NT2/D1 (cell line): Measurements from ENCODE around the gene DAZAP2.

Experiments
- YY1 ChIP-seq: IDR thresholded peaks from 2 replicates; pipeline ENCODE4 v1.6.1; 2011; ENCODE audit not compliant: insufficient read length, insufficient read depth
- ZNF274 ChIP-seq: IDR thresholded peaks from 2 replicates; pipeline ENCODE4 v1.6.1; 2011; ENCODE audit warnings: mild to moderate bottlenecking, low read depth, low read length

GRCh38 chr12:51285843-51286242 is 47.2 kb downstream of the DAZAP2 start:
- TF ChIP-seq ZNF274 (no peak), YY1 (no peak)
